OCI-LY7 (cell line): Measurements from ENCODE around the gene LDLRAD1. TPM values are rescaled to one million over a fixed set of nuclear protein-coding genes. Genes with fewer than 3 reads are reported as not detected.
A peak's percentile ranks its signal among the peaks of the same experiment; 100 is the strongest.

ENCODE experiments used
- BruUV-seq: library from RNA; stranded (reverse); fragments of 400-500 nt; replicated peaks from 2 replicates; lab custom pipeline; 2021; lab: Mats Ljungman, UMichigan
- CTCF ChIA-PET: fragments of 300-600 bp; sonication (Branson Sonifier 250); formaldehyde crosslinking; loops from one replicate; lab custom pipeline; 2022; ENCODE audit warnings: antibody characterized with exemption; ENCODE audit not compliant: unreplicated experiment; lab: Charles Lee
- POLR2A ChIA-PET: fragments of 300-600 bp; sonication (Branson Sonifier 250); formaldehyde crosslinking; loops from one replicate; lab custom pipeline; 2022; ENCODE audit warnings: antibody characterized with exemption; lab: Charles Lee
- DNase-seq: peaks from one replicate; pipeline ENCODE4 v3.0.0-alpha.2; 2015; ENCODE audit warnings: low spot score
- H2AFZ ChIP-seq: fragments of 200-600 bp; sonication (generic), shearing (Covaris generic); 2 replicates; pipeline ENCODE4 v1.6.1; 2014; ENCODE audit warnings: mild to moderate bottlenecking, antibody characterized with exemption, low read length, moderate library complexity
- H3K27ac ChIP-seq: fragments of 200-600 bp; sonication (generic); 2 replicates; pipeline ENCODE4 v1.5.1; 2014; ENCODE audit warnings: mixed run types, low read depth, mild to moderate bottlenecking, moderate library complexity, low read length, inconsistent platforms; ENCODE audit not compliant: poor library complexity, severe bottlenecking
- H3K36me3 ChIP-seq: fragments of 200-600 bp; sonication (generic); 2 replicates; pipeline ENCODE4 v1.6.1; 2014; ENCODE audit warnings: mild to moderate bottlenecking, antibody characterized with exemption, low read length, moderate library complexity, mixed read lengths; ENCODE audit not compliant: insufficient read depth
- H3K4me1 ChIP-seq: fragments of 200-600 bp; sonication (generic); 2 replicates; pipeline ENCODE4 v1.5.1; 2014; ENCODE audit warnings: mild to moderate bottlenecking, low read length; ENCODE audit not compliant: insufficient read depth, poor library complexity, severe bottlenecking
- H3K4me2 ChIP-seq: fragments of 200-600 bp; sonication (generic); 2 replicates; pipeline ENCODE4 v1.6.1; 2014; ENCODE audit warnings: mild to moderate bottlenecking, low read length
- H3K4me3 ChIP-seq: fragments of 200-600 bp; sonication (generic); 2 replicates; pipeline ENCODE4 v1.5.1; 2014; ENCODE audit warnings: mild to moderate bottlenecking, low read depth, low read length; ENCODE audit not compliant: poor library complexity, severe bottlenecking
- H3K79me2 ChIP-seq: fragments of 200-600 bp; sonication (generic); 2 replicates; pipeline ENCODE4 v1.6.1; 2016; ENCODE audit warnings: low read depth, mild to moderate bottlenecking, low read length, moderate library complexity, mixed read lengths; ENCODE audit not compliant: insufficient read depth
- H3K9me2 ChIP-seq: fragments of 200-600 bp; sonication (generic); 2 replicates; pipeline ENCODE4 v1.6.1; 2016; ENCODE audit warnings: mild to moderate bottlenecking, low read length, mixed read lengths; ENCODE audit not compliant: insufficient read depth
- H3K9me3 ChIP-seq: fragments of 200-600 bp; sonication (generic); 2 replicates; pipeline ENCODE4 v1.6.1; 2014; ENCODE audit warnings: mild to moderate bottlenecking, mixed run types, low read length, mixed read lengths
- H4K20me1 ChIP-seq: fragments of 200-600 bp; sonication (generic); 2 replicates; pipeline ENCODE4 v1.6.1; 2014; ENCODE audit warnings: mild to moderate bottlenecking, antibody characterized with exemption, low read length, moderate library complexity, mixed read lengths; ENCODE audit not compliant: insufficient read depth
- CTCF ChIP-seq: fragments of 200-600 bp; sonication (generic); conservative IDR thresholded peaks from 2 replicates; pipeline ENCODE4 v1.5.1; 2014; ENCODE audit warnings: mild to moderate bottlenecking, antibody characterized with exemption, low read length, moderate library complexity, mixed read lengths
- EZH2phosphoT487 ChIP-seq: fragments of 200-600 bp; sonication (generic); IDR thresholded peaks from 2 replicates; pipeline ENCODE4 v1.6.1; 2018; ENCODE audit warnings: low read depth, borderline replicate concordance, mild to moderate bottlenecking, mixed run types, antibody characterized with exemption, low read length, moderate library complexity, mixed read lengths
- intact Hi-C: fragments of 100-400 bp; cut with micrococcal nuclease; formaldehyde crosslinking; loops from one replicate; pipeline ENCODE4 v1.10.0; 2022; ENCODE audit not compliant: unreplicated experiment
- total RNA-seq, 2 experiments: library from RNA; depleted of rRNA in 1 of 2; stranded (reverse); fragments of >200 nt in 1 of 2; shearing (Covaris generic) in 1 of 2; gene quantifications; 2 replicates each; pipeline ENCODE4 v1.2.3, GENCODE V29; 2014 to 2022

LDLRAD1 gene
- total RNA-seq, 2 experiments from 2014 or later: not detected

GRCh38 chr1:54053745-54054437, 35.9 kb upstream of the LDLRAD1 start:
- DNase-seq: no peak
- peaks cover 8% of the 10 kb centered on the region; the same call in 1 of the 2 replicates for H4K20me1 ChIP-seq
- POLR2A ChIA-PET: interaction anchor here (1.1 to 2.8 kb wide), 3 partner anchors 8 to 109 kb away, joined by 3 to 9 read pairs (median 5); partner anchors contain the start of genes IFT25 and LRRC42

GRCh38 chr1:54052934-54053744, 35.2 kb upstream of the LDLRAD1 start, which contains the start of the genes TCEANC2 and TMEM59:
Gene TCEANC2 (plus strand): TSS chr1:54053608. CDS start chr1:54054423, 815 bp downstream.
Gene TMEM59 (minus strand): TSS chr1:54053204. CDS start chr1:54053188, 16 bp downstream.
- TF ChIP-seq EZH2phosphoT487 (no peak), CTCF (no peak)
- peak within 1 kb of the TSS; percentile 99 for H3K4me2 ChIP-seq
- DNase-seq: peak; percentile 98
- no TSS peak for BruUV-seq
- intact Hi-C loops: loop anchor here (1.0 to 5.0 kb wide), 3 partner anchors 149 to 709 kb away; partner anchors contain the start of genes CYB5RL, MRPL37, NDC1 and PARS2
- H3K36me3 ChIP-seq: no peaks in the 10 kb centered on the region
- ChIA-PET CTCF (interaction anchor here (0.6 to 0.8 kb wide), 2 partner anchors 15 to 62 kb away, joined by 3 read pairs; no protein-coding TSS in a partner anchor), POLR2A (interaction anchor here (0.5 to 2.8 kb wide), 8 partner anchors 9 to 279 kb away, joined by 3 to 9 read pairs (median 5); partner anchors contain the start of genes IFT25 and LRRC42)
- H3K27ac ChIP-seq: peak within 1 kb of the TSS; percentile 72
- H3K79me2 ChIP-seq: peaks cover 45% of the 10 kb centered on the region
- H3K9me2 ChIP-seq: no peaks in the 10 kb centered on the region
- H4K20me1 ChIP-seq: peaks cover 10% of the 10 kb centered on the region; the same call in 1 of the 2 replicates
- H2AFZ ChIP-seq: peak within 1 kb of the TSS; percentile 82
- no peaks in the 10 kb centered on the region for H3K9me3 ChIP-seq
- H3K4me1 ChIP-seq: peaks cover 30% of the 10 kb centered on the region
- H3K4me3 ChIP-seq: peak within 1 kb of the TSS; percentile 99

More at GRCh38 chr1:54053745-54054437, 35.9 kb upstream of the LDLRAD1 start:
- H3K4me3 ChIP-seq: peak overlapping the region; percentile 74
- TF ChIP-seq CTCF (no peak), EZH2phosphoT487 (no peak)
- peaks cover 23% of the 10 kb centered on the region for H3K4me1 ChIP-seq
- CTCF ChIA-PET: no interaction called here
- H3K27ac ChIP-seq: peak overlapping the region; percentile 72
- H3K9me2 ChIP-seq: no peaks in the 10 kb centered on the region
- TSS peak; percentile 76 for BruUV-seq
- peak overlapping the region; percentile 99 for H3K4me2 ChIP-seq
- intact Hi-C loops: loop anchor here (1.0 to 5.0 kb wide), 3 partner anchors 148 to 708 kb away; partner anchors contain the start of genes CYB5RL, MRPL37, NDC1 and PARS2
- H3K79me2 ChIP-seq: peaks cover 38% of the 10 kb centered on the region
- H2AFZ ChIP-seq: peak overlapping the region; percentile 82
- H3K9me3 ChIP-seq: no peaks in the 10 kb centered on the region
- H3K36me3 ChIP-seq: peaks cover 3% of the 10 kb centered on the region; the same call in 1 of the 2 replicates
